ENCODE data around the gene SLIT1. TPM values are rescaled to one million over a fixed set of nuclear protein-coding genes. Genes with fewer than 3 reads are reported as not detected.

Gene SLIT1
- total RNA-seq, 1 donor from 2014 or later: 0.49 TPM

DNA sequence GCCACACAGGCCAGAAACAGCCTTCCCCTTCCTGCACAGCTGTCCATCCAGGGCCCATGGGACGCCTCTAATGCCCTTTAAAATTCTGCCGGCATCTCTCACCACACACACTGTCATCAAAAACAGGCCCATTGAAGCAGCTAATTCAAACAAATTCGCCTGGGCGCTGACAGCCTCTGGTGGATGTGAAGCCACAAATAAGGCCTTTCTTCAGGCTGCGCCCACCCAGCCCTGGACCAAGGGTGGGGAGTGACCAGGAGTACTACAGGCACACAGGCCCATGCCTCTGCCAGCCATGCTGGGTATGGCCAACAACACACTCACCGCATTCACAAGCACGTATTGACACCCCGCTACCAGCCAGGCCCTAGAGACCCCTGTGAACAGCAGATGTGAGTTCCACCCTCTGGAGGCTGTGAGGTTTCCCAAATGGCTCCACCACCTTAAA, 54.6 kb downstream of the SLIT1 start:
- intact Hi-C loops (cut with DNase I): no loop called here
- no peaks in the 10 kb centered on the region for H3K4me1 ChIP-seq
- no peak for DNase-seq (ENCODE audit: extremely low spot score in 2 of 2)

DNA sequence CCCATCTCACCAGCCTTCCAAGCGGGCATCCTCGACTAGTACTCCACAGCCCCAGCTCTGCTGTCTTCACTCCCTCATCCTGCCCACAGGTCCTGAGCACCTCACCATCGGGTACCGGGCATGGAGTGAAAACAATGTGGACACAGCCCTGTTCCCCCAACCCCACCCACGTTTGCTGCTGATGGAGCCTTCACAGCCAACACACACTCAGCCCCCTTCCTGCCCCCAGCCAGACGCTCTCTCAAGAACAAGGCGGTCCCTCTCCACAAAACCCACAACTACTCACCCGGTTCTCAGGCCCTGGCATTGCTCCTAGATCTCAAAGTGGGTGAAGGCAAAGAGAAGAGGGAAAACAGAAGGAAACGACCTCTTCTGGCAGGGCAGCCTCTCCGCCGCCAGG, 56.1 kb downstream of the SLIT1 start:
- H3K9me3 ChIP-seq: no peaks in the 10 kb centered on the region
- intact Hi-C loops (cut with DNase I): no loop called here
- H3K27me3 ChIP-seq: no peaks in the 10 kb centered on the region
- no peak overlapping the region for H3K27ac ChIP-seq
- no peaks in the 10 kb centered on the region for H3K4me1 ChIP-seq
- H3K4me3 ChIP-seq: no peak overlapping the region
- H3K36me3 ChIP-seq: no peaks in the 10 kb centered on the region
- TF ChIP-seq POLR2A (IDR thresholded peaks at IDR 0.05) (no peak), POLR2AphosphoS5 (IDR thresholded peaks at IDR 0.05; ENCODE audit: insufficient read depth in 1 of 2, low read depth in 1 of 2) (no peak)
- TF ChIP-seq, protein P1, sequence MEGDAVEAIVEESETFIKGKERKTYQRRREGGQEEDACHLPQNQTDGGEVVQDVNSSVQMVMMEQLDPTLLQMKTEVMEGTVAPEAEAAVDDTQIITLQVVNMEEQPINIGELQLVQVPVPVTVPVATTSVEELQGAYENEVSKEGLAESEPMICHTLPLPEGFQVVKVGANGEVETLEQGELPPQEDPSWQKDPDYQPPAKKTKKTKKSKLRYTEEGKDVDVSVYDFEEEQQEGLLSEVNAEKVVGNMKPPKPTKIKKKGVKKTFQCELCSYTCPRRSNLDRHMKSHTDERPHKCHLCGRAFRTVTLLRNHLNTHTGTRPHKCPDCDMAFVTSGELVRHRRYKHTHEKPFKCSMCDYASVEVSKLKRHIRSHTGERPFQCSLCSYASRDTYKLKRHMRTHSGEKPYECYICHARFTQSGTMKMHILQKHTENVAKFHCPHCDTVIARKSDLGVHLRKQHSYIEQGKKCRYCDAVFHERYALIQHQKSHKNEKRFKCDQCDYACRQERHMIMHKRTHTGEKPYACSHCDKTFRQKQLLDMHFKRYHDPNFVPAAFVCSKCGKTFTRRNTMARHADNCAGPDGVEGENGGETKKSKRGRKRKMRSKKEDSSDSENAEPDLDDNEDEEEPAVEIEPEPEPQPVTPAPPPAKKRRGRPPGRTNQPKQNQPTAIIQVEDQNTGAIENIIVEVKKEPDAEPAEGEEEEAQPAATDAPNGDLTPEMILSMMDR (IDR thresholded peaks at IDR 0.05): no peak
- DNase-seq (ENCODE audit: extremely low spot score in 2 of 2): no peak

More for the DNA sequence above, 54.6 kb downstream of the SLIT1 start:
- no peaks in the 10 kb centered on the region for H3K36me3 ChIP-seq
- H3K27me3 ChIP-seq: no peaks in the 10 kb centered on the region
- no peak overlapping the region for H3K4me3 ChIP-seq
- TF ChIP-seq POLR2AphosphoS5 (IDR thresholded peaks at IDR 0.05; ENCODE audit: insufficient read depth in 1 of 2, low read depth in 1 of 2): no peak
- TF ChIP-seq, protein P1 (IDR thresholded peaks at IDR 0.05): no peak
- TF ChIP-seq POLR2A (IDR thresholded peaks at IDR 0.05): no peak
- no peaks in the 10 kb centered on the region for H3K9me3 ChIP-seq
- no peak overlapping the region for H3K27ac ChIP-seq

DNA sequence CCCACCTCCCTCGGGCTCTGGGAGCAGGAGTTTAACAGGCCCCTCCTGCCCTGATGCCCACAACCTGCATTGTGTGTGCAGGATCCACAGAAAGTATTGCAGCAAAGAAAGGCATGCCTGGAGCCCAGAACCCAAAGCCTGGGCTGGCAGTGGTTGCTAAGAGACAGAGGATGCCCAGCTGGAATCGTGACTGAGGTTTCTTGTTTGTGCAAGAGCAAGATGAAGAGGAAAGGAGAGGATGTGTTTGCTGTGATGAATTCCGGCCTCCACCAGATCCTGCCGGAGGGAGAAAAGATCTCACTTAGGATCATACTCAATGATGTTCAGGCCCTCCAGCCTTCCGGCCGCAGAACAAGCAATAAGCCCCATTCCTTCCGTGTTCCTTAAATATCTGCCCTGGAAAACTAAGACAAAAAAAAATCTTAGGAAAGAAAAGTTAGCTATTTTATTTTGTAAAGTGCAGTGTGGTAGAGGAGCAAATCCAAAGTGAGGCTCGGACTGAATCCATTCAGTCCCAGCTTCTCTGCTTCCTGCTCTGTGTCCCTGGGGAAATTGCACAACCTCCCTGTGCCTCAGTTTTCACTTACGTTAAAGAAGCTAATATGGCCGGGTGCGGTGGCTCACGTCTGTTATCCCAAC, 57.1 kb downstream of the SLIT1 start:
- H3K27ac ChIP-seq: no peak overlapping the region
- no peaks in the 10 kb centered on the region for H3K9me3 ChIP-seq
- H3K27me3 ChIP-seq: no peaks in the 10 kb centered on the region
- intact Hi-C loops (cut with DNase I): no loop called here
- H3K4me3 ChIP-seq: no peak overlapping the region
- no peaks in the 10 kb centered on the region for H3K4me1 ChIP-seq
- TF ChIP-seq POLR2AphosphoS5 (IDR thresholded peaks at IDR 0.05; ENCODE audit: insufficient read depth in 1 of 2, low read depth in 1 of 2) (no peak), POLR2A (IDR thresholded peaks at IDR 0.05) (no peak)
- TF ChIP-seq, protein P1 (IDR thresholded peaks at IDR 0.05): no peak
- H3K36me3 ChIP-seq: no peaks in the 10 kb centered on the region
- DNase-seq (ENCODE audit: extremely low spot score in 2 of 2): no peak

DNA sequence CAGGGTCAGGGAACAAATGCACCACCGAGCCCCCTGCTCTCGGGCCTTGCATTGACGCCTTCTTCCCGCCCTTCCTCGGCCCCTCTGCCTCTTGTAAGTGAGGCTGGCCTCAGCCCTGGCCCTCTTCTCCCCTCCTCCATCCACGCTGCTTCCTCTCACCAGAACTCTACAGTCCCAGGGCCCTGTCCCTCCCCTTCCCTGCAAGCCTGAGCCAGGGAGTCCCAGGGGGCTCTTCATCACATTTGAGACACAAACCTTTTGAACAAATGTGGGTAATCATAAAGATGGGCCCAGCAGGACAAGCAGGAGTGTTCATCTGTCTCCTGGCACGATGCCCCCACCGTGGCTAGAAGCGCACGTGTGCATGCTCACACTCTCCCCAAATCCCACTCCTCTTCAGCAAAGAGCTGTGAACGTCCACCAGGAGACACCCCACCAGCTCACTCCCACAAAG, 57.7 kb downstream of the SLIT1 start:
- no peaks in the 10 kb centered on the region for H3K27me3 ChIP-seq
- H3K4me1 ChIP-seq: no peaks in the 10 kb centered on the region
- no peaks in the 10 kb centered on the region for H3K36me3 ChIP-seq
- no peak overlapping the region for H3K27ac ChIP-seq
- no peak for DNase-seq (ENCODE audit: extremely low spot score in 2 of 2)
- TF ChIP-seq POLR2A (IDR thresholded peaks at IDR 0.05) (no peak), POLR2AphosphoS5 (IDR thresholded peaks at IDR 0.05; ENCODE audit: insufficient read depth in 1 of 2, low read depth in 1 of 2) (no peak)
- TF ChIP-seq, protein P1 (IDR thresholded peaks at IDR 0.05): no peak
- intact Hi-C loops (cut with DNase I): no loop called here
- H3K4me3 ChIP-seq: no peak overlapping the region
- no peaks in the 10 kb centered on the region for H3K9me3 ChIP-seq

DNA sequence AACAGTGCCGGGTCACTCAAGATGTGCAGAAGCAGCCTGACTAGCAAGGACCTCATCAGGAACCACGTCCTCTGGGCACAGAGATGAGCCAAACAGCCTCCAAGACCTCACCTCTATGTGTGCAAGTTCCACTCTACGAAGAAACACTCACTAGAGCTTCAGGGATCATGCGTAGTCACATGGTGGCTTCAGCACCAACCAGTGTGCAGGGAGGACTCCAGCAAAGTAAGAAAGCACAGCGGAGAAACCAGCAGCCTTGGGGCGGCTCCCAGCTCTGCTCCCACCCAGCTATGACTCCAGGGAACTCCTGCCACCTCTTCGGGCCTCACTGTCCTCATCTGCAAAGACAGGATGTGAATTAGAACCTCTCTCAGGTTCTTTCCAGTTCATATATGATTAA, 58.2 kb downstream of the SLIT1 start:
- no peaks in the 10 kb centered on the region for H3K27me3 ChIP-seq
- intact Hi-C loops (cut with DNase I): no loop called here
- H3K4me3 ChIP-seq: no peak overlapping the region
- no peaks in the 10 kb centered on the region for H3K9me3 ChIP-seq
- H3K27ac ChIP-seq: no peak overlapping the region
- H3K36me3 ChIP-seq: no peaks in the 10 kb centered on the region
- TF ChIP-seq, protein P1 (IDR thresholded peaks at IDR 0.05): no peak
- TF ChIP-seq POLR2A (IDR thresholded peaks at IDR 0.05) (no peak), POLR2AphosphoS5 (IDR thresholded peaks at IDR 0.05; ENCODE audit: insufficient read depth in 1 of 2, low read depth in 1 of 2) (no peak)
- no peak for DNase-seq (ENCODE audit: extremely low spot score in 2 of 2)
- no peaks in the 10 kb centered on the region for H3K4me1 ChIP-seq
